ENCODE data around the gene MAGED1. TPM values are rescaled to one million over a fixed set of nuclear protein-coding genes. Genes with fewer than 3 reads are reported as not detected.

Gene MAGED1
- polyA plus RNA-seq, 1 donor (not counting 4 experiments of a cell fraction or from before 2014, with no cell fraction given): 74.8 TPM

DNA sequence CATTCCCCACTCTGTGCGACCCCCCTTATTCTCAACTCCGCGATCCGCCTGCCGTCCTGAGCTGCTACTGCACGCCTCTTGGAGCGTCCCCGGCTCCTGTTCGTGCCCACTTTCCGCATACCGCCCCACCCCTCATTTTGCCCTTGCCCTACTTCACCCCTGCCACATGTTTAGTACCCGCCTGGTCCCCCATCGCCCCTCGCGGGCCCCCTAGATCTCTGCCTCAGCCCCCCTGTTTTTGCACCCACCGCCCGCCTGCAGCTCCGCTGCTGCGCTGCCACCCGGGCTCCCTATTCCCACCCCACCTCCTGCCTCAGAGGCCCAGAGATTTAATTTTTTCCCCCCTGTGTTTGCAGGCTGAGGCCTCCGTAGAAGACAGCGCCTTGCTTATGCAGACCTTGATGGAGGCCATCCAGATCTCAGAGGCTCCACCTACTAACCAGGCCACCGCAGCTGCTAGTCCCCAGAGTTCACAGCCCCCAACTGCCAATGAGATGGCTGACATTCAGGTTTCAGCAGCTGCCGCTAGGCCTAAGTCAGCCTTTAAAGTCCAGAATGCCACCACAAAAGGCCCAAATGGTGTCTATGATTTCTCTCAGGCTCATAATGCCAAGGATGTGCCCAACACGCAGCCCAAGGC, 1.4 kb downstream of the MAGED1 start:
- Histone ChIP-seq H4K20me1 (ENCODE audit: control insufficient read depth, extremely low read depth, insufficient read depth, low read length) (no peaks in the 10 kb centered on the region), H3K4me3 (ENCODE audit: control insufficient read depth in 2 of 3, extremely low read depth in 1 of 3, insufficient read depth in 2 of 3, low read depth in 1 of 3, low read length in 3 of 3) (peak overlapping the region; percentile 41 to 69 (median 60))
- dilution Hi-C loops (cut with MboI; ENCODE audit: extremely low pct_ligation_motif_present, low sequenced_read_pairs): no loop called here

DNA sequence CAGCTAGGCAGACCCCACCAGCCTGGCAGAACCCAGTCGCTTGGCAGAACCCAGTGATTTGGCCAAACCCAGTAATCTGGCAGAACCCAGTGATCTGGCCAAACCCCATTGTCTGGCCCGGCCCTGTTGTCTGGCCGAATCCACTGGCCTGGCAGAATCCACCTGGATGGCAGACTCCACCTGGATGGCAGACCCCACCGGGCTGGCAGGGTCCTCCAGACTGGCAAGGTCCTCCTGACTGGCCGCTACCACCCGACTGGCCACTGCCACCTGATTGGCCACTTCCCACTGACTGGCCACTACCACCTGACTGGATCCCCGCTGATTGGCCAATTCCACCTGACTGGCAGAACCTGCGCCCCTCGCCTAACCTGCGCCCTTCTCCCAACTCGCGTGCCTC, 3.2 kb downstream of the MAGED1 start:
- Histone ChIP-seq H2AFZ (ENCODE audit: control insufficient read depth, low read length) (no peak overlapping the region), H4K20me1 (ENCODE audit: control insufficient read depth, extremely low read depth, insufficient read depth, low read length) (no peaks in the 10 kb centered on the region), H3K4me2 (ENCODE audit: control insufficient read depth, extremely low read depth, insufficient read depth, low read depth, low read length) (no peak overlapping the region), H3K4me1 (ENCODE audit: control insufficient read depth, extremely low read depth, insufficient read depth, low read length) (no peaks in the 10 kb centered on the region), H3K27me3 (ENCODE audit: control insufficient read depth, extremely low read depth, insufficient read depth, low read length) (no peaks in the 10 kb centered on the region), H3K79me2 (ENCODE audit: control insufficient read depth, insufficient read depth, low read length) (no peaks in the 10 kb centered on the region), H3K4me3 (ENCODE audit: control insufficient read depth in 2 of 3, extremely low read depth in 1 of 3, insufficient read depth in 2 of 3, low read depth in 1 of 3, low read length in 3 of 3) (no peak overlapping the region), H3K9me1 (ENCODE audit: control insufficient read depth, extremely low read depth, insufficient read depth, low read length) (no peaks in the 10 kb centered on the region), H3K27ac (ENCODE audit: control insufficient read depth, insufficient read depth, low read length) (no peak overlapping the region), H3K9ac (ENCODE audit: control insufficient read depth, extremely low read depth, insufficient read depth, low read length) (no peak overlapping the region), H3K36me3 (ENCODE audit: control insufficient read depth in 2 of 2, extremely low read depth in 1 of 2, insufficient read depth in 2 of 2, low read length in 2 of 2) (peaks cover 5 to 6% of the 10 kb centered on the region in 2 experiments), H3K9me3 (ENCODE audit: control insufficient read depth, low read depth, low read length) (peaks cover 1% of the 10 kb centered on the region)
- no peak for TF ChIP-seq EZH2 (IDR thresholded peaks at IDR 0.05; ENCODE audit: low read length)
- no peak for TF ChIP-seq CTCF (optimal IDR thresholded peaks at IDR 0.05 in 1 of 3, IDR thresholded peaks at IDR 0.05 in 1 of 3, conservative IDR thresholded peaks at IDR 0.05 in 1 of 3; ENCODE audit: extremely low read depth in 1 of 3, insufficient read depth in 2 of 3, low read length in 3 of 3)
- FAIRE-seq (no peak), DNase-seq (ENCODE audit: low read depth, low spot score) (no peak)
- dilution Hi-C loops (cut with MboI; ENCODE audit: extremely low pct_ligation_motif_present, low sequenced_read_pairs): no loop called here

More for the DNA sequence above, 1.4 kb downstream of the MAGED1 start:
- Histone ChIP-seq H3K4me2 (ENCODE audit: control insufficient read depth, extremely low read depth, insufficient read depth, low read depth, low read length) (peak overlapping the region; percentile 57), H3K9ac (ENCODE audit: control insufficient read depth, extremely low read depth, insufficient read depth, low read length) (peak overlapping the region; percentile 61), H3K9me3 (ENCODE audit: control insufficient read depth, low read depth, low read length) (peaks cover 1% of the 10 kb centered on the region), H2AFZ (ENCODE audit: control insufficient read depth, low read length) (no peak overlapping the region), H3K27ac (ENCODE audit: control insufficient read depth, insufficient read depth, low read length) (no peak overlapping the region), H3K9me1 (ENCODE audit: control insufficient read depth, extremely low read depth, insufficient read depth, low read length) (no peaks in the 10 kb centered on the region), H3K27me3 (ENCODE audit: control insufficient read depth, extremely low read depth, insufficient read depth, low read length) (no peaks in the 10 kb centered on the region), H3K4me1 (ENCODE audit: control insufficient read depth, extremely low read depth, insufficient read depth, low read length) (no peaks in the 10 kb centered on the region), H3K36me3 (ENCODE audit: control insufficient read depth in 2 of 2, extremely low read depth in 1 of 2, insufficient read depth in 2 of 2, low read length in 2 of 2) (peaks cover 4 to 5% of the 10 kb centered on the region in 2 experiments), H3K79me2 (ENCODE audit: control insufficient read depth, insufficient read depth, low read length) (no peaks in the 10 kb centered on the region)
- TF ChIP-seq EZH2 (IDR thresholded peaks at IDR 0.05; ENCODE audit: low read length) (no peak), CTCF (optimal IDR thresholded peaks at IDR 0.05 in 1 of 3, IDR thresholded peaks at IDR 0.05 in 1 of 3, conservative IDR thresholded peaks at IDR 0.05 in 1 of 3; ENCODE audit: extremely low read depth in 1 of 3, insufficient read depth in 2 of 3, low read length in 3 of 3) (no peak)
- no peak for DNase-seq (ENCODE audit: low read depth, low spot score)
- FAIRE-seq: no peak
